GM21717 (cell line): Measurements from ENCODE around the gene MKRN2.
"Not testable (repeated sequence)": the region's sequence is repeated elsewhere in the genome, so short reads cannot be mapped to it uniquely, and the experiment has no call there.

Experiments
- ATAC-seq: cut with Tn5 transposase; IDR thresholded peaks from one replicate; pipeline ENCODE4 v1.9.1; 2021; ENCODE audit warnings: mild to moderate bottlenecking, moderate library complexity; ENCODE audit not compliant: unreplicated experiment

The MKRN2 gene

GRCh38 chr3:12586403-12586802, 29.5 kb downstream of the MKRN2 start:
- no peak for ATAC-seq

- ATAC-seq: no peak
These were observed 31.4 kb downstream of the MKRN2 start for GRCh38 chr3:12588039-12589009.

GRCh38 chr3:12590096-12590495, 33.2 kb downstream of the MKRN2 start:
- ATAC-seq: no peak

GRCh38 chr3:12591456-12591855, 34.6 kb downstream of the MKRN2 start:
- no peak for ATAC-seq

GRCh38 chr3:12591997-12592715, 35.3 kb downstream of the MKRN2 start:
- ATAC-seq: no peak

- ATAC-seq: no peak
These were observed 36.6 kb downstream of the MKRN2 start for GRCh38 chr3:12593473-12593872.

GRCh38 chr3:12598890-12599289, 42.0 kb downstream of the MKRN2 start:
- no peak for ATAC-seq

- ATAC-seq: no peak
These were observed 44.2 kb downstream of the MKRN2 start for GRCh38 chr3:12601072-12601471.

GRCh38 chr3:12603969-12604368, 47.1 kb downstream of the MKRN2 start:
- no peak for ATAC-seq

- no peak for ATAC-seq
These were observed 51.5 kb downstream of the MKRN2 start for GRCh38 chr3:12608376-12608775.

GRCh38 chr3:12611117-12611516, 54.2 kb downstream of the MKRN2 start:
- ATAC-seq: no peak

GRCh38 chr3:12612514-12613226, 55.8 kb downstream of the MKRN2 start:
- ATAC-seq: no peak

- no peak for ATAC-seq
These were observed 56.4 kb downstream of the MKRN2 start for GRCh38 chr3:12613250-12613649.

- ATAC-seq: no peak
These were observed 58.4 kb downstream of the MKRN2 start for GRCh38 chr3:12615266-12615665.

- no peak for ATAC-seq
These were observed 61.5 kb downstream of the MKRN2 start for GRCh38 chr3:12618426-12618825.

GRCh38 chr3:12620305-12620704, 63.4 kb downstream of the MKRN2 start:
- no peak for ATAC-seq

GRCh38 chr3:12620729-12621128, 63.8 kb downstream of the MKRN2 start:
- ATAC-seq: no peak

- ATAC-seq: no peak
These were observed 65.4 kb downstream of the MKRN2 start for GRCh38 chr3:12622335-12622734.

- no peak for ATAC-seq
These were observed 67.2 kb downstream of the MKRN2 start for GRCh38 chr3:12624056-12624455.

- ATAC-seq: not testable (repeated sequence)
These were observed 68.1 kb downstream of the MKRN2 start for GRCh38 chr3:12624964-12625363.

- ATAC-seq: no peak
These were observed 70.5 kb downstream of the MKRN2 start for GRCh38 chr3:12627370-12627769.
